Upper lobe of left lung (tissue), 6 donors: ENCODE data around the gene PTPRR. TPM values are rescaled to one million over a fixed set of nuclear protein-coding genes. Genes with fewer than 3 reads are reported as not detected.

Experiments used
- ATAC-seq, 2 donors: fragments of 200-7000 bp; cut with Tn5 transposase; one replicate each; pipeline ENCODE4 v1.9.1; 2022; ENCODE audit warnings: mild to moderate bottlenecking in 2 of 2, moderate library complexity in 2 of 2; ENCODE audit not compliant: low FRiP score in 2 of 2
- DNase-seq, 2 donors: peaks; one replicate each; pipeline ENCODE4 v3.0.0-alpha.2; 2019 to 2020
- H3K27ac ChIP-seq, 4 donors: fragments of 200-600 bp; sonication (generic); one replicate each; pipeline ENCODE4 v1.5.1; 2016 to 2019
- H3K27me3 ChIP-seq, 4 donors: fragments of 200-600 bp; sonication (generic); one replicate each; pipeline ENCODE4 v1.5.1; 2017 to 2019
- H3K36me3 ChIP-seq, 4 donors: fragments of 200-600 bp; sonication (generic); one replicate each; pipeline ENCODE4 v1.5.1; 2016 to 2019
- H3K4me1 ChIP-seq, 4 donors: fragments of 200-600 bp; sonication (generic); one replicate each; pipeline ENCODE4 v1.5.1; 2018 to 2019
- H3K4me3 ChIP-seq, 4 donors: fragments of 200-600 bp; sonication (generic); one replicate each; pipeline ENCODE4 v1.5.1; 2017 to 2019; ENCODE audit warnings: mild to moderate bottlenecking in 2 of 4, moderate library complexity in 1 of 4
- H3K9me3 ChIP-seq, 4 donors: fragments of 200-600 bp; sonication (generic); one replicate each; pipeline ENCODE4 v1.5.1; 2018 to 2019
- EP300 ChIP-seq, 4 donors: sonication (generic); formaldehyde crosslinking; IDR thresholded peaks; one replicate each; pipeline ENCODE4 v1.5.1; 2017; ENCODE audit warnings: antibody characterized with exemption in 4 of 4, control low read depth in 2 of 4
- POLR2A ChIP-seq, 4 donors: fragments of 450-650 bp; IDR thresholded peaks; one replicate each; pipeline ENCODE4 v1.5.1; 2016 to 2017; ENCODE audit warnings: antibody characterized with exemption in 4 of 4, mild to moderate bottlenecking in 2 of 4
- POLR2AphosphoS5 ChIP-seq, 2 donors: sonication (generic); formaldehyde crosslinking; IDR thresholded peaks; one replicate each; pipeline ENCODE4 v1.5.1; 2017; ENCODE audit warnings: antibody characterized with exemption in 2 of 2
- WGBS, 2 donors: methylation state at CpG; one replicate each; pipeline ENCODE4 v1.1.5; 2017 to 2018; 5-methylcytosine and 5-hydroxymethylcytosine counted together
- total RNA-seq, 6 donors: library from RNA; depleted of rRNA in 4 of 6; stranded (reverse); fragments of >200 nt in 4 of 6; gene quantifications; one replicate each; pipeline versions ENCODE4 v1.1.0 to v1.2.1, GENCODE V29; 2016 to 2021
- TF ChIP-seq, protein P1 (sequence below), 6 experiments: fragments of 450-650 bp in 4 of 6; fragments of 200-600 bp in 2 of 6; sonication (generic) in 2 of 6; IDR thresholded peaks; one replicate each; pipeline ENCODE4 v1.5.1; 2016 to 2019; ENCODE audit warnings: antibody characterized with exemption in 6 of 6
- donor health status: DM: no; HTN: no; CAD: no; lungs with moderate emphysema.
- donor health status: DM: no; HTN: yes; CAD: no; lungs with severe emphysema.

PTPRR gene
- total RNA-seq, 6 donors from 2014 or later: 0.30 to 2.7 (median 0.79) TPM; not detected in 1

- H3K27ac ChIP-seq: no peak overlapping the region
- H3K27me3 ChIP-seq: no peaks in the 10 kb centered on the region
- no peaks in the 10 kb centered on the region for H3K9me3 ChIP-seq
- no peak overlapping the region for H3K4me3 ChIP-seq
- no peaks in the 10 kb centered on the region for H3K4me1 ChIP-seq
- TF ChIP-seq EP300 (IDR thresholded peaks at IDR 0.05): no peak
- TF ChIP-seq, protein P1, sequence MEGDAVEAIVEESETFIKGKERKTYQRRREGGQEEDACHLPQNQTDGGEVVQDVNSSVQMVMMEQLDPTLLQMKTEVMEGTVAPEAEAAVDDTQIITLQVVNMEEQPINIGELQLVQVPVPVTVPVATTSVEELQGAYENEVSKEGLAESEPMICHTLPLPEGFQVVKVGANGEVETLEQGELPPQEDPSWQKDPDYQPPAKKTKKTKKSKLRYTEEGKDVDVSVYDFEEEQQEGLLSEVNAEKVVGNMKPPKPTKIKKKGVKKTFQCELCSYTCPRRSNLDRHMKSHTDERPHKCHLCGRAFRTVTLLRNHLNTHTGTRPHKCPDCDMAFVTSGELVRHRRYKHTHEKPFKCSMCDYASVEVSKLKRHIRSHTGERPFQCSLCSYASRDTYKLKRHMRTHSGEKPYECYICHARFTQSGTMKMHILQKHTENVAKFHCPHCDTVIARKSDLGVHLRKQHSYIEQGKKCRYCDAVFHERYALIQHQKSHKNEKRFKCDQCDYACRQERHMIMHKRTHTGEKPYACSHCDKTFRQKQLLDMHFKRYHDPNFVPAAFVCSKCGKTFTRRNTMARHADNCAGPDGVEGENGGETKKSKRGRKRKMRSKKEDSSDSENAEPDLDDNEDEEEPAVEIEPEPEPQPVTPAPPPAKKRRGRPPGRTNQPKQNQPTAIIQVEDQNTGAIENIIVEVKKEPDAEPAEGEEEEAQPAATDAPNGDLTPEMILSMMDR (IDR thresholded peaks at IDR 0.05): peak in 5 of 6 experiments; percentile 50 to 57 (median 52)
- TF ChIP-seq POLR2AphosphoS5 (IDR thresholded peaks at IDR 0.05): no peak
- H3K36me3 ChIP-seq: no peaks in the 10 kb centered on the region
- peak in 1 of 2 donors; percentile 88 for ATAC-seq
- 0 to 3% methylated on average over 4 of the region's 4 CpGs for WGBS, 2 donors
- no peak for DNase-seq
Measured at GRCh38 chr12:70733385-70733784, 187.2 kb downstream of the PTPRR start.

- Histone ChIP-seq H3K27ac (no peak overlapping the region), H3K9me3 (no peaks in the 10 kb centered on the region), H3K27me3 (no peaks in the 10 kb centered on the region), H3K4me1 (no peaks in the 10 kb centered on the region), H3K4me3 (no peak overlapping the region), H3K36me3 (no peaks in the 10 kb centered on the region)
- TF ChIP-seq POLR2AphosphoS5 (IDR thresholded peaks at IDR 0.05) (no peak), EP300 (IDR thresholded peaks at IDR 0.05) (no peak), POLR2A (IDR thresholded peaks at IDR 0.05) (no peak)
- TF ChIP-seq, protein P1 (IDR thresholded peaks at IDR 0.05): no peak
- no peak for DNase-seq
- 73 to 87% methylated on average over 6 to 8 of the region's 8 CpGs for WGBS, 2 donors
- no peak for ATAC-seq
Measured at GRCh38 chr12:70732287-70732686, 188.3 kb downstream of the PTPRR start.

DNA sequence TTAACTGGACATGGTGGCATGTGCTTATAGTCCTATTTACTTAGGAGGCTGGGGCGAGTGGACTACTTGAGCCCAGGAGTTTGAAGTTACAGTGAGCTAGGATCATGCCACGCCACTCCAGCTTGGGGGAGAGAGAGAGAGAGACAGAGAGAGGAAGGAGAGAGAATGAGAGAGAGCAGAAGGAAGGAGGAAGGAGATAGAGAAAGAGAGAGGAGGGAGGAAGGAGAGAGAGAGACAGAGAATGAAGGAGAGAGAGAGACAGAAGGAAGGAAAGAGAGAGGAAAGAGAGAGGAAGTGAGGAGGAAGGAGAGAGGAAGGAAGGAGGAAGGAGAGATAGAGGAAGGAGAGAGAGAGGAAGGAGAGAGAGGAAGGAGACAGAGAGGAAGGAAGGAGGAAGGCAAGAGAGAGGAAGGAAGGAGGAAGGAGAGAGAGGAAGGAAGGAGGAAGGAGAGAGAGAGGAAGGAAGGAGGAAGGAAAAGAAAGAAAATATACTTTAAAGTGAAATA, 189.8 kb downstream of the PTPRR start:
- Histone ChIP-seq H3K27ac (no peak overlapping the region), H3K4me3 (no peak overlapping the region), H3K36me3 (no peaks in the 10 kb centered on the region), H3K9me3 (no peaks in the 10 kb centered on the region), H3K4me1 (no peaks in the 10 kb centered on the region), H3K27me3 (no peaks in the 10 kb centered on the region)
- 68 to 73% methylated on average over 2 of the region's 2 CpGs for WGBS, 2 donors
- DNase-seq (no peak), ATAC-seq (no peak)
- TF ChIP-seq, protein P1 (IDR thresholded peaks at IDR 0.05): no peak
- TF ChIP-seq POLR2A (IDR thresholded peaks at IDR 0.05) (no peak), POLR2AphosphoS5 (IDR thresholded peaks at IDR 0.05) (no peak), EP300 (IDR thresholded peaks at IDR 0.05) (no peak)

DNA sequence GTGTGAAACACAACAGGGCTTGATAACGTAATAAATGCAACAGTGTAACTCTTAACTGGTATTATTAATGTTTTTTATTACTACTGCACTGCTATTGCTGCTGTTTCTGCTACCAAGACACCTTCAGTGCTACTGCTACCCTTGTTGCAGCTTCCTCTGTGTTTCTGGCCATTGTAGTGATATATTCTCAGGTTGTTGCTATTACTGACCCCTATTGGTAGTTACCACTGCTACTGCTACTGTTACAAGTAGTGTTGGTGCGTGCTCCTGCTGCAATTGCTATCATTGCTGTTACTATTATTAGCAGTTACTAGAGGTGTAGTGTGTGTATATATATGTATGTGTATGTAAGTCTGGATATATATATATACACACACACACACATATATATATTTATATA, 196.1 kb downstream of the PTPRR start:
- TF ChIP-seq POLR2A (IDR thresholded peaks at IDR 0.05): no peak
- no peak for TF ChIP-seq EP300 (IDR thresholded peaks at IDR 0.05)
- no peak for TF ChIP-seq POLR2AphosphoS5 (IDR thresholded peaks at IDR 0.05)
- TF ChIP-seq, protein P1 (IDR thresholded peaks at IDR 0.05): no peak
- no peak for ATAC-seq
- H3K36me3 ChIP-seq: no peaks in the 10 kb centered on the region
- no peaks in the 10 kb centered on the region for H3K9me3 ChIP-seq
- no peaks in the 10 kb centered on the region for H3K27me3 ChIP-seq
- 88 to 90% methylated on average over 2 of the region's 2 CpGs for WGBS, 2 donors
- no peak overlapping the region for H3K4me3 ChIP-seq
- peak overlapping the region in 1 of 4 donors; percentile 46 for H3K27ac ChIP-seq
- peaks cover 0 to 5% (median 4%) of the 10 kb centered on the region in 4 donors for H3K4me1 ChIP-seq
- no peak for DNase-seq
